CD4-positive, alpha-beta T cell (primary cell): Measurements from ENCODE around the gene SYNE3. TPM values are rescaled to one million over a fixed set of nuclear protein-coding genes. Genes with fewer than 3 reads are reported as not detected.

ENCODE experiments used
- ATAC-seq: fragments of 200-7000 bp; cut with Tn5 transposase; one replicate; pipeline ENCODE4 v1.10.0; 2022; ENCODE audit warnings: mild to moderate bottlenecking; ENCODE audit not compliant: poor library complexity
- CTCF ChIA-PET: fragments of 350-600 bp; sonication (Branson Sonifier 250); formaldehyde crosslinking; loops from one replicate; lab custom pipeline; 2021; ENCODE audit warnings: antibody characterized with exemption, inconsistent platforms; lab: Charles Lee
- POLR2A ChIA-PET: fragments of 350-600 bp; sonication (Branson Sonifier 250); formaldehyde crosslinking; loops from one replicate; lab custom pipeline; 2021; ENCODE audit warnings: antibody characterized with exemption, inconsistent platforms; lab: Charles Lee
- DNase-seq, 14 experiments: peaks; one replicate each; pipeline ENCODE4 v3.0.0-alpha.2; 2013 to 2020; ENCODE audit warnings: mixed read lengths in 2 of 14
- H3K27ac ChIP-seq, 2 donors: one replicate each; pipeline versions ENCODE4 v1.5.1 to v1.7.0; 2013; ENCODE audit warnings: low read length in 2 of 2, low read depth in 1 of 2, mild to moderate bottlenecking in 1 of 2
- H3K27me3 ChIP-seq, 2 experiments: 1 replicate in 1 of 2; 2 replicates in 1 of 2; pipeline versions ENCODE4 v1.6.1 to v1.7.0; 2013; ENCODE audit warnings: low read length in 2 of 2, control low read depth in 1 of 2, mild to moderate bottlenecking in 1 of 2, moderate library complexity in 1 of 2; ENCODE audit not compliant: insufficient read depth in 2 of 2, control insufficient read depth in 1 of 2
- H3K36me3 ChIP-seq: one replicate; pipeline ENCODE4 v1.6.1; 2013; ENCODE audit warnings: low read length, control low read depth; ENCODE audit not compliant: insufficient read depth
- H3K4me1 ChIP-seq: one replicate; pipeline ENCODE4 v1.6.1; 2013; ENCODE audit warnings: low read length, control low read depth; ENCODE audit not compliant: insufficient read depth
- H3K4me3 ChIP-seq: one replicate; pipeline ENCODE4 v1.5.1; 2013; ENCODE audit warnings: mild to moderate bottlenecking, low read length, moderate library complexity
- H3K9me3 ChIP-seq, 2 experiments: 1 replicate in 1 of 2; 2 replicates in 1 of 2; pipeline versions ENCODE4 v1.6.1 to v1.7.0; 2013; ENCODE audit warnings: low read length in 2 of 2, mild to moderate bottlenecking in 2 of 2, control low read depth in 1 of 2, moderate library complexity in 1 of 2; ENCODE audit not compliant: control insufficient read depth in 1 of 2, insufficient read depth in 1 of 2
- H3K27ac Mint-ChIP-seq: one replicate; pipeline ENCODE4 v1.8.0; 2020; ENCODE audit warnings: mixed read lengths
- H3K27me3 Mint-ChIP-seq: one replicate; pipeline ENCODE4 v1.8.0; 2021; ENCODE audit warnings: mixed read lengths
- H3K36me3 Mint-ChIP-seq: one replicate; pipeline ENCODE4 v1.8.0; 2021; ENCODE audit warnings: low read depth, mixed read lengths
- H3K4me1 Mint-ChIP-seq: one replicate; pipeline ENCODE4 v1.8.0; 2021; ENCODE audit warnings: low read depth, mixed read lengths
- H3K4me3 Mint-ChIP-seq: one replicate; pipeline ENCODE4 v1.8.0; 2020; ENCODE audit warnings: mild to moderate bottlenecking, mixed read lengths
- H3K9me3 Mint-ChIP-seq: one replicate; pipeline ENCODE4 v1.8.0; 2020; ENCODE audit warnings: mixed read lengths
- intact Hi-C, 2 experiments: fragments of 100-400 bp; cut with DNase I in 1 of 2; cut with micrococcal nuclease in 1 of 2; formaldehyde crosslinking; loops; one replicate each; pipeline versions ENCODE4 v1.15.1 to v1.9.0; 2023 to 2025; cut with DNase I, micrococcal nuclease
- total RNA-seq, 174 experiments: library from RNA in 2 of 174; stranded (reverse) in 2 of 174; gene quantifications; one replicate each; pipeline ENCODE4 v1.2.3 and lab custom pipeline; 2021 to 2026
- TF ChIP-seq, protein P1 (sequence below): fragments of 200-600 bp; IDR thresholded peaks from one replicate; pipeline ENCODE4 v1.8.0; 2022; ENCODE audit warnings: antibody characterized with exemption, mild to moderate bottlenecking

The SYNE3 gene
- total RNA-seq, 2 experiments from 2014 or later: 29.4 to 31.4 TPM

DNA sequence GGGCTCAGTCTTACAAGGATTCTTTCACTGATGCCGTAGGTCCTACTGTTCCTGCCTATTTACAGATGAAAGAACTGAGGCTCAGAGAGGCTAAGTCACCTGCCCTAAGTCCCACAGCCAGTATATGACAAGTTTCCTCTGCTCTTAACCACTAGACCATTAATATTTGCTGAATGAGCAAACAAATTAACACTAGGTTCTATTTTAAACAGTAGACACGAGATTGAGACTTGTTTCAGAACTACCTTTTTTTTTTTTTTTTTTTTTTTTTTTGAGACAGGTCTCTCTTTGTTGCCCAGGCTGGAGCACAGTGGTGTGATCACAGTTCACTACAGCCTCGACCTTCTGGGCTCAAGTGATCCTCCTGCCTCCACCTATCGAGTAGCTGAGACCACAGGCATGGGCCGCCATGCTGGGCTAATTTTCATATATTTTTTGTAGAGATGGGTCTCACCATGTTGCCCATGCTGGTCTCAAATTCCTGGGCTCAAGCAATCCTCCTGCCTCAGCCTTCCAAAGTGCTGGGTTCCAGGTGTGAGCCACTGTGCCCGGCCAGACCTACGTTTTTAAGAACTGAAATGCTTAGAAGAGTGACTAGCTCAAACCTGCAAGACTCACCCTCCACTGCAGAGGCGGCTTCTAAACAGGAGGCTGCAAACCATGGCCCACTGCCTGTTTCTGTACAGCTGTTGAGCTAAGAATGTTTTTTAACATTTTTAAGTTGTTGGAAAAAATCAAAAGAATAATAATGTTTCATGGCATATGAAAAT is 12.9 kb downstream of the SYNE3 start:
- Mint-ChIP-seq H3K36me3 (peaks cover 76% of the 10 kb centered on the region), H3K27ac (peak overlapping the region; percentile 53)
- H3K4me3 ChIP-seq: no peak overlapping the region

DNA sequence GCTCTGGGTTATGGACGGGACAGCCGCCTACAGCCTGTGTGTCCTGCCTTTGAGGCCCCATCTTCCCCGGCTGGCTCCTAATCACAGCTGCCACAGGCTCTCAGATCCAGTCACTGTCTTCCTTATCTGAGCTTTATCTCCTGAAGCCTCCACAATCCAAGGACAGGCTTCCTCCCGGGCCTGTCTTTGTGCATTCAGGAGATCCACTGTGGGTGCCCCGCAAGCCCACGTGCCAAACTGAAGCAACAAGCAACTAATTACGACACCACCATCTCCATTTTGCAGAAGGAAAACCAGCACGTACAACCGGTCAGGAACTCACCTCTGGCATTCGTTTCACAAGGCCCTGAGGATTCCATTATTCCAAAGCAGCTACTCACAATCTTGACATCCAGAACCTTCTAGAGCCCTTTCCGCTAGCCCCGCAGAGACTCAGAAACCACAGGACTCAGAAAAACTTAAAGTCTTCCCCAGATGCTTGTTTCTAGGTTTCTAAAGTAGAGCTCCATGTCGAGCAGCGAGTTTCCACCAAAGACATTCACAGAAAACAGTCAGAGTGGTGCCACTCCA is 14.0 kb downstream of the SYNE3 start:
- TF ChIP-seq, protein P1, sequence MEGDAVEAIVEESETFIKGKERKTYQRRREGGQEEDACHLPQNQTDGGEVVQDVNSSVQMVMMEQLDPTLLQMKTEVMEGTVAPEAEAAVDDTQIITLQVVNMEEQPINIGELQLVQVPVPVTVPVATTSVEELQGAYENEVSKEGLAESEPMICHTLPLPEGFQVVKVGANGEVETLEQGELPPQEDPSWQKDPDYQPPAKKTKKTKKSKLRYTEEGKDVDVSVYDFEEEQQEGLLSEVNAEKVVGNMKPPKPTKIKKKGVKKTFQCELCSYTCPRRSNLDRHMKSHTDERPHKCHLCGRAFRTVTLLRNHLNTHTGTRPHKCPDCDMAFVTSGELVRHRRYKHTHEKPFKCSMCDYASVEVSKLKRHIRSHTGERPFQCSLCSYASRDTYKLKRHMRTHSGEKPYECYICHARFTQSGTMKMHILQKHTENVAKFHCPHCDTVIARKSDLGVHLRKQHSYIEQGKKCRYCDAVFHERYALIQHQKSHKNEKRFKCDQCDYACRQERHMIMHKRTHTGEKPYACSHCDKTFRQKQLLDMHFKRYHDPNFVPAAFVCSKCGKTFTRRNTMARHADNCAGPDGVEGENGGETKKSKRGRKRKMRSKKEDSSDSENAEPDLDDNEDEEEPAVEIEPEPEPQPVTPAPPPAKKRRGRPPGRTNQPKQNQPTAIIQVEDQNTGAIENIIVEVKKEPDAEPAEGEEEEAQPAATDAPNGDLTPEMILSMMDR: no peak
- H3K4me3 Mint-ChIP-seq: no peak overlapping the region
- ChIA-PET POLR2A (no interaction called here), CTCF (no interaction called here)
- Histone ChIP-seq H3K27ac (no peak overlapping the region), H3K4me1 (peaks cover 64% of the 10 kb centered on the region), H3K4me3 (no peak overlapping the region), H3K36me3 (peaks cover 39% of the 10 kb centered on the region), H3K9me3 (no peaks in the 10 kb centered on the region), H3K27me3 (no peaks in the 10 kb centered on the region)
- intact Hi-C loops: no loop called here
- H3K9me3 Mint-ChIP-seq: no peaks in the 10 kb centered on the region
- ATAC-seq (no peak), DNase-seq (peak in 1 of 14 experiments; percentile 20)
- H3K4me1 Mint-ChIP-seq: peaks cover 59% of the 10 kb centered on the region
- peaks cover 68% of the 10 kb centered on the region for H3K36me3 Mint-ChIP-seq
- no peaks in the 10 kb centered on the region for H3K27me3 Mint-ChIP-seq
- peak overlapping the region; percentile 53 for H3K27ac Mint-ChIP-seq

More for the DNA sequence above, 12.9 kb downstream of the SYNE3 start:
- Histone ChIP-seq H3K27me3 (no peaks in the 10 kb centered on the region), H3K9me3 (no peaks in the 10 kb centered on the region), H3K4me1 (peaks cover 69% of the 10 kb centered on the region), H3K27ac (no peak overlapping the region), H3K36me3 (peaks cover 42% of the 10 kb centered on the region)
- no peaks in the 10 kb centered on the region for H3K27me3 Mint-ChIP-seq
- DNase-seq (no peak), ATAC-seq (no peak)
- peaks cover 63% of the 10 kb centered on the region for H3K4me1 Mint-ChIP-seq
- TF ChIP-seq, protein P1: no peak
- H3K4me3 Mint-ChIP-seq: no peak overlapping the region
- intact Hi-C loops: no loop called here
- H3K9me3 Mint-ChIP-seq: no peaks in the 10 kb centered on the region
- CTCF ChIA-PET: interaction anchor here (1.4 to 2.0 kb wide), 2 partner anchors 12 to 24 kb away, joined by 5 to 7 read pairs; no protein-coding TSS in a partner anchor
- POLR2A ChIA-PET: no interaction called here

DNA sequence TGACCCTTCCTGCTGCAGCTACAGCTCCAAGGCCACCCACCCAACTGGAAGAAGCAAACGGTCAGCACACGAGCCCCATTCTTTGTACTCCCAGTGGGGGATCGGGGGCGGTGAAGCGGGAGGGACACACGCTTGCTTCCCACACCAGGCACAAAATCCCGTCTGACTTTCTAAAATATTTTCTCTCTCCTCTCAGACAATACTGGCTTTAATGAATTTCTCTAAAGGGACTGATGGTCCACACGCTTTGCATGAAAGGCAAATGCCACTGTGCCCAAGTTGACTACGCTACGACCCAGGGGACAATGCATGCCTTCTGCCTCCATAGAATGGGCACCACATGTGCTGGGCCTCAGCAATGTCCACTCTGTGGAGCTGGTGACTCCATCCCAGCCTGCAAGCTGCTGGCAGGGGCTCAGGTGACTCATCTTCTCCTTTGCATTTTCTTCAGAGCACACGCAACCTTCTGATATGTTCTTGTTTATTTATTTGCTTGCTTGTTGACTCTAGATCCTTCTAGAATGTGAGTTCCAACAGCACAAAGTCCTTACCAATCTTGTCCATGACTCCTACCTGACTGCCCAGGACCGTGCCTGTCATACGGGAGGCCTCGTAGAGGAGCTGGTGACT is 15.6 kb downstream of the SYNE3 start:
- Histone ChIP-seq H3K4me1 (peaks cover 64% of the 10 kb centered on the region), H3K9me3 (no peaks in the 10 kb centered on the region), H3K27me3 (no peaks in the 10 kb centered on the region), H3K27ac (no peak overlapping the region), H3K4me3 (no peak overlapping the region), H3K36me3 (peaks cover 28% of the 10 kb centered on the region)
- Mint-ChIP-seq H3K36me3 (peaks cover 52% of the 10 kb centered on the region), H3K4me1 (peaks cover 69% of the 10 kb centered on the region), H3K27me3 (no peaks in the 10 kb centered on the region), H3K4me3 (no peak overlapping the region), H3K9me3 (no peaks in the 10 kb centered on the region), H3K27ac (peak overlapping the region; percentile 28)
- no peak for DNase-seq
- TF ChIP-seq, protein P1: no peak
- intact Hi-C loops: no loop called here
- no peak for ATAC-seq
- ChIA-PET CTCF (no interaction called here), POLR2A (no interaction called here)
